Esophagus squamous epithelium (tissue), 4 donors: ENCODE results near the gene CFL1.

Source experiments
- POLR2A ChIP-seq, 4 donors: fragments of 450-650 bp; IDR thresholded peaks; one replicate each; pipeline ENCODE4 v1.6.1; 2017; ENCODE audit warnings: antibody characterized with exemption in 4 of 4, mild to moderate bottlenecking in 4 of 4, moderate library complexity in 3 of 4
- TF ChIP-seq, protein P1 (sequence below), 6 experiments: fragments of 450-650 bp in 4 of 6; fragments of 200-600 bp in 2 of 6; sonication (generic) in 2 of 6; IDR thresholded peaks; one replicate each; pipeline ENCODE4 v1.5.1; 2016 to 2019; ENCODE audit warnings: antibody characterized with exemption in 6 of 6, mild to moderate bottlenecking in 4 of 6, moderate library complexity in 4 of 6

DNA sequence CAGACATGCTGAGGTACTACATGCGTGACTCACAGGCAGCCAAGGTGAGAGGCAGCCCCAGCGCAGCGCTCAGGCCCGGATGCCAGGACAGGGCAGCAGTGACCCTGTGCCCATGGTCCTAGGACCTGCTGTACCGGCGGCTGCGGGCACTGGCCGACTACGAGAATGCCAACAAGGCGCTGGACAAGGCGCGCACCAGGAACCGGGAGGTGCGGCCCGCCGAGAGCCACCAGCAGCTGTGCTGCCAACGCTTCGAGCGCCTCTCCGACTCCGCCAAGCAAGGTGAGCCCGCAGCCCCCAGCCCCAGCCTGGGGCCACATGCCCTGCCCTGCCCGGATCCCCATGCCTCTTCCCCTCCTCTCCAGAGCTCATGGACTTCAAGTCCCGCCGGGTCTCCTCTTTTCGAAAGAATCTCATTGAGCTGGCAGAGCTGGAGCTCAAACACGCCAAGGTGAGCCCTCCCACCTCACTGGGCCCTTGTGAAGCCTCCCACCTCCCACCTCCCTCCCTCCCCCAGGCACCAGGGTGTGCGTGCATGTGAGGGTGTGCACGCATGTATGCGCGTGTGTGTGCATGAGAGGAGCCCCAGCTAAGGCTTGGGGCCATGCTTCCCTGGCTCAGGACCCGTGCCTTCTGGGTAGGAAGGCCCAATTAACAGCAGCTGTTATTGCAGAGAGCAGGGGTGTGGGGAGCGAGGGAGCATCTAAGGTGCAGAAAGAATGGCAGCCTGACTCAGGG, 5.3 kb downstream of the CFL1 start:
- TF ChIP-seq, protein P1, sequence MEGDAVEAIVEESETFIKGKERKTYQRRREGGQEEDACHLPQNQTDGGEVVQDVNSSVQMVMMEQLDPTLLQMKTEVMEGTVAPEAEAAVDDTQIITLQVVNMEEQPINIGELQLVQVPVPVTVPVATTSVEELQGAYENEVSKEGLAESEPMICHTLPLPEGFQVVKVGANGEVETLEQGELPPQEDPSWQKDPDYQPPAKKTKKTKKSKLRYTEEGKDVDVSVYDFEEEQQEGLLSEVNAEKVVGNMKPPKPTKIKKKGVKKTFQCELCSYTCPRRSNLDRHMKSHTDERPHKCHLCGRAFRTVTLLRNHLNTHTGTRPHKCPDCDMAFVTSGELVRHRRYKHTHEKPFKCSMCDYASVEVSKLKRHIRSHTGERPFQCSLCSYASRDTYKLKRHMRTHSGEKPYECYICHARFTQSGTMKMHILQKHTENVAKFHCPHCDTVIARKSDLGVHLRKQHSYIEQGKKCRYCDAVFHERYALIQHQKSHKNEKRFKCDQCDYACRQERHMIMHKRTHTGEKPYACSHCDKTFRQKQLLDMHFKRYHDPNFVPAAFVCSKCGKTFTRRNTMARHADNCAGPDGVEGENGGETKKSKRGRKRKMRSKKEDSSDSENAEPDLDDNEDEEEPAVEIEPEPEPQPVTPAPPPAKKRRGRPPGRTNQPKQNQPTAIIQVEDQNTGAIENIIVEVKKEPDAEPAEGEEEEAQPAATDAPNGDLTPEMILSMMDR (IDR thresholded peaks at IDR 0.05), result no peak
- no peak for TF ChIP-seq POLR2A (IDR thresholded peaks at IDR 0.05)
